Mononuclear cell (primary cell): Measurements from ENCODE around the gene METTL27. TPM values are rescaled to one million over a fixed set of nuclear protein-coding genes. Genes with fewer than 3 reads are reported as not detected.
"Not testable (repeated sequence)": the region's sequence is repeated elsewhere in the genome, so short reads cannot be mapped to it uniquely, and the experiment has no call there.

Experiments
- H3K27me3 ChIP-seq: 2 replicates; pipeline ENCODE4 v1.6.0; 2011; ENCODE audit warnings: low read length, control low read depth; ENCODE audit not compliant: insufficient read depth
- H3K4me1 ChIP-seq: 2 replicates; pipeline ENCODE4 v1.5.1; 2011; ENCODE audit warnings: mild to moderate bottlenecking, low read length, control low read depth; ENCODE audit not compliant: insufficient read depth
- H3K4me3 ChIP-seq: 2 replicates; pipeline ENCODE4 v1.5.1; 2011; ENCODE audit warnings: mild to moderate bottlenecking, low read length, moderate library complexity
- H3K9me3 ChIP-seq: 2 replicates; pipeline ENCODE4 v1.5.1; 2011; ENCODE audit warnings: low read depth, mild to moderate bottlenecking, control low read depth, low read length
- total RNA-seq: library from RNA; depleted of rRNA; stranded (reverse); fragments of >200 nt; gene quantifications from one replicate; pipeline ENCODE4 v1.2.3, GENCODE V29; 2012

Gene METTL27
- total RNA-seq = not detected

GRCh38 chr7:73842067-73842976, at the start of gene METTL27:
METTL27 (minus strand) TSS chr7:73842516; CDS start chr7:73842140, 376 bp downstream.
- peaks cover 52% of the 10 kb centered on the region for H3K4me1 ChIP-seq
- no peaks in the 10 kb centered on the region for H3K27me3 ChIP-seq
- peak within 1 kb of the TSS; percentile 48 for H3K4me3 ChIP-seq
- no peaks in the 10 kb centered on the region for H3K9me3 ChIP-seq

- Histone ChIP-seq H3K4me3 (no peak overlapping the region), H3K4me1 (no peaks in the 10 kb centered on the region), H3K27me3 (peaks cover 7% of the 10 kb centered on the region), H3K9me3 (no peaks in the 10 kb centered on the region)
Measured at GRCh38 chr7:73891178-73891885, 49.0 kb upstream of the METTL27 start.

- H3K9me3 ChIP-seq = no peaks in the 10 kb centered on the region
- peaks cover 9% of the 10 kb centered on the region for H3K27me3 ChIP-seq
- H3K4me1 ChIP-seq = no peaks in the 10 kb centered on the region
- no peak overlapping the region for H3K4me3 ChIP-seq
Measured at GRCh38 chr7:73890555-73891147, 48.3 kb upstream of the METTL27 start.

- Histone ChIP-seq H3K9me3 (no peaks in the 10 kb centered on the region), H3K4me1 (no peaks in the 10 kb centered on the region), H3K27me3 (peaks cover 9% of the 10 kb centered on the region), H3K4me3 (no peak overlapping the region)
Measured at GRCh38 chr7:73888959-73889358, 46.6 kb upstream of the METTL27 start.

- Histone ChIP-seq H3K4me3 (no peak overlapping the region), H3K4me1 (no peaks in the 10 kb centered on the region), H3K9me3 (no peaks in the 10 kb centered on the region), H3K27me3 (peaks cover 9% of the 10 kb centered on the region)
Measured at GRCh38 chr7:73887762-73888161, 45.4 kb upstream of the METTL27 start.

- Histone ChIP-seq H3K9me3 (no peaks in the 10 kb centered on the region), H3K27me3 (peaks cover 9% of the 10 kb centered on the region), H3K4me3 (no peak overlapping the region), H3K4me1 (no peaks in the 10 kb centered on the region)
Measured at GRCh38 chr7:73885975-73886798, 43.9 kb upstream of the METTL27 start.

GRCh38 chr7:73885433-73885974, 43.2 kb upstream of the METTL27 start:
- no peaks in the 10 kb centered on the region for H3K9me3 ChIP-seq
- peaks cover 9% of the 10 kb centered on the region for H3K27me3 ChIP-seq
- no peak overlapping the region for H3K4me3 ChIP-seq
- H3K4me1 ChIP-seq = no peaks in the 10 kb centered on the region

- H3K27me3 ChIP-seq, H3K9me3 ChIP-seq, H3K4me3 ChIP-seq, H3K4me1 ChIP-seq: not testable (repeated sequence)
Measured at GRCh38 chr7:73884867-73885422, 42.6 kb upstream of the METTL27 start.

- Histone ChIP-seq H3K4me3 (no peak overlapping the region), H3K27me3 (peaks cover 9% of the 10 kb centered on the region), H3K9me3 (no peaks in the 10 kb centered on the region), H3K4me1 (no peaks in the 10 kb centered on the region)
Measured at GRCh38 chr7:73882047-73882402, 39.7 kb upstream of the METTL27 start.

GRCh38 chr7:73881352-73882046, 39.2 kb upstream of the METTL27 start:
- no peaks in the 10 kb centered on the region for H3K4me1 ChIP-seq
- no peak overlapping the region for H3K4me3 ChIP-seq
- H3K9me3 ChIP-seq = no peaks in the 10 kb centered on the region
- H3K27me3 ChIP-seq = peaks cover 4% of the 10 kb centered on the region

GRCh38 chr7:73880755-73881328, 38.5 kb upstream of the METTL27 start:
- Histone ChIP-seq H3K4me3 (no peak overlapping the region), H3K9me3 (no peaks in the 10 kb centered on the region), H3K4me1 (no peaks in the 10 kb centered on the region), H3K27me3 (no peaks in the 10 kb centered on the region)

- Histone ChIP-seq H3K4me1 (no peaks in the 10 kb centered on the region), H3K9me3 (no peaks in the 10 kb centered on the region), H3K27me3 (no peaks in the 10 kb centered on the region)
Measured at GRCh38 chr7:73879977-73880681, 37.8 kb upstream of the METTL27 start.

GRCh38 chr7:73876973-73877372, 34.7 kb upstream of the METTL27 start:
- Histone ChIP-seq H3K4me3 (no peak overlapping the region), H3K9me3 (no peaks in the 10 kb centered on the region), H3K4me1 (no peaks in the 10 kb centered on the region), H3K27me3 (no peaks in the 10 kb centered on the region)

More at GRCh38 chr7:73879977-73880681, 37.8 kb upstream of the METTL27 start:
- H3K4me3 ChIP-seq = no peak overlapping the region
